Loucy (cell line): ENCODE data around the gene AKAP13.

ENCODE experiments used
- H2AFZ ChIP-seq: fragments of 200-600 bp; sonication (generic); 2 replicates; pipeline ENCODE4 v1.6.0; 2016; ENCODE audit warnings: antibody characterized with exemption, mild to moderate bottlenecking, low read length, moderate library complexity
- H3F3A ChIP-seq: fragments of 200-600 bp; 2 replicates; pipeline ENCODE4 v1.6.0; 2016; ENCODE audit warnings: antibody characterized with exemption, low read depth, mild to moderate bottlenecking
- H3K27me3 ChIP-seq: fragments of 200-600 bp; sonication (generic); 2 replicates; pipeline ENCODE4 v1.6.1; 2014; ENCODE audit warnings: low read length, mild to moderate bottlenecking; ENCODE audit not compliant: insufficient read depth, poor library complexity, severe bottlenecking
- H3K36me3 ChIP-seq: fragments of 200-600 bp; sonication (generic); 2 replicates; pipeline ENCODE4 v1.6.1; 2016; ENCODE audit warnings: low read length; ENCODE audit not compliant: insufficient read depth
- H3K4me1 ChIP-seq: fragments of 200-600 bp; sonication (generic); 2 replicates; pipeline ENCODE4 v1.5.1; 2014; ENCODE audit warnings: low read length, mild to moderate bottlenecking; ENCODE audit not compliant: insufficient read depth, poor library complexity, severe bottlenecking
- H3K4me2 ChIP-seq: fragments of 200-600 bp; sonication (generic); 2 replicates; pipeline ENCODE4 v1.6.0; 2014; ENCODE audit warnings: antibody characterized with exemption, low read length, low read depth, mild to moderate bottlenecking; ENCODE audit not compliant: poor library complexity, severe bottlenecking
- H3K4me3 ChIP-seq: fragments of 200-600 bp; sonication (generic); 2 replicates; pipeline ENCODE4 v1.5.1; 2014; ENCODE audit warnings: low read length, mild to moderate bottlenecking, mixed read lengths; ENCODE audit not compliant: poor library complexity, severe bottlenecking
- H3K79me2 ChIP-seq: fragments of 200-600 bp; sonication (generic); 2 replicates; pipeline ENCODE4 v1.6.1; 2014; ENCODE audit warnings: low read length; ENCODE audit not compliant: insufficient read depth
- H3K9ac ChIP-seq: fragments of 200-600 bp; sonication (generic); 2 replicates; pipeline ENCODE4 v1.6.0; 2014; ENCODE audit warnings: mild to moderate bottlenecking, low read depth, low read length, moderate library complexity; ENCODE audit not compliant: poor library complexity, severe bottlenecking
- H3K9me2 ChIP-seq: fragments of 200-600 bp; sonication (generic); replicated peaks from 2 replicates; pipeline ENCODE4 v1.6.1; 2016; ENCODE audit warnings: low read depth, low read length, mixed read lengths
- H3K9me3 ChIP-seq: fragments of 200-600 bp; sonication (generic); 2 replicates; pipeline ENCODE4 v1.6.1; 2014; ENCODE audit warnings: mild to moderate bottlenecking, antibody characterized with exemption, low read length, low read depth; ENCODE audit not compliant: insufficient read depth
- H4K20me1 ChIP-seq: fragments of 200-600 bp; sonication (generic); 2 replicates; pipeline ENCODE4 v1.6.0; 2014; ENCODE audit warnings: antibody characterized with exemption, low read length, mild to moderate bottlenecking; ENCODE audit not compliant: insufficient read depth, poor library complexity, severe bottlenecking
- EZH2phosphoT487 ChIP-seq: fragments of 200-600 bp; IDR thresholded peaks from 2 replicates; pipeline ENCODE4 v1.6.1; 2018; ENCODE audit warnings: antibody characterized with exemption, mild to moderate bottlenecking, moderate library complexity, borderline replicate concordance
- TF ChIP-seq, protein P1 (sequence below): fragments of 200-600 bp; sonication (generic); conservative IDR thresholded peaks from 2 replicates; pipeline ENCODE4 v1.5.1; 2014; ENCODE audit warnings: mild to moderate bottlenecking, antibody characterized with exemption, low read length

Gene AKAP13

DNA sequence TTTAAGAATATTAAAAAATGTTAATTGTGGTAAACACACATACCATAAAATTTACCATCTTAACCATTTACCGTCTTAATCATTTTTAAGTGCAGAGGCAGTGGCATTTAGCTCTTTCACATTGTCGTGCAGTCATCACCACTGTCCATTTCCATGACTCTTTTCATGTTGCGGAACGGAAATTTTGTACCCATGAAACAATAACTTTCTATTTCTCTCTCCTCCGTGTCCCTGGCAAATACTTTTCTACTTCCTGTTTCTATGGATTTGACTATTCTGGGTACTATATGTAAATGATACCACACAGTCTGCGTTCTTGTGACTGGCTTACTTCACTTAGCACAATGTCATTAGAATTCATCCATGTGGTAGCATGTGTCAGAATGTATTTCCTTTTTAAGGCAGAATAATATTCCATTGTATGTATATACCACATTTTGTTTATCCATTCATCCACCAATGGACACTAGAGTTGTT lies 27.9 kb downstream of the AKAP13 start:
- Histone ChIP-seq H3K79me2 (peaks cover 50% of the 10 kb centered on the region), H3K4me1 (peaks cover 6% of the 10 kb centered on the region), H3K4me3 (no peak overlapping the region), H4K20me1 (no peaks in the 10 kb centered on the region), H2AFZ (no peak overlapping the region), H3K27me3 (no peaks in the 10 kb centered on the region), H3K9ac (no peak overlapping the region), H3F3A (no peaks in the 10 kb centered on the region), H3K9me3 (no peaks in the 10 kb centered on the region), H3K36me3 (no peaks in the 10 kb centered on the region), H3K9me2 (no peaks in the 10 kb centered on the region), H3K4me2 (no peak overlapping the region)
- no peak for TF ChIP-seq EZH2phosphoT487
- TF ChIP-seq, protein P1, sequence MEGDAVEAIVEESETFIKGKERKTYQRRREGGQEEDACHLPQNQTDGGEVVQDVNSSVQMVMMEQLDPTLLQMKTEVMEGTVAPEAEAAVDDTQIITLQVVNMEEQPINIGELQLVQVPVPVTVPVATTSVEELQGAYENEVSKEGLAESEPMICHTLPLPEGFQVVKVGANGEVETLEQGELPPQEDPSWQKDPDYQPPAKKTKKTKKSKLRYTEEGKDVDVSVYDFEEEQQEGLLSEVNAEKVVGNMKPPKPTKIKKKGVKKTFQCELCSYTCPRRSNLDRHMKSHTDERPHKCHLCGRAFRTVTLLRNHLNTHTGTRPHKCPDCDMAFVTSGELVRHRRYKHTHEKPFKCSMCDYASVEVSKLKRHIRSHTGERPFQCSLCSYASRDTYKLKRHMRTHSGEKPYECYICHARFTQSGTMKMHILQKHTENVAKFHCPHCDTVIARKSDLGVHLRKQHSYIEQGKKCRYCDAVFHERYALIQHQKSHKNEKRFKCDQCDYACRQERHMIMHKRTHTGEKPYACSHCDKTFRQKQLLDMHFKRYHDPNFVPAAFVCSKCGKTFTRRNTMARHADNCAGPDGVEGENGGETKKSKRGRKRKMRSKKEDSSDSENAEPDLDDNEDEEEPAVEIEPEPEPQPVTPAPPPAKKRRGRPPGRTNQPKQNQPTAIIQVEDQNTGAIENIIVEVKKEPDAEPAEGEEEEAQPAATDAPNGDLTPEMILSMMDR: no peak

DNA sequence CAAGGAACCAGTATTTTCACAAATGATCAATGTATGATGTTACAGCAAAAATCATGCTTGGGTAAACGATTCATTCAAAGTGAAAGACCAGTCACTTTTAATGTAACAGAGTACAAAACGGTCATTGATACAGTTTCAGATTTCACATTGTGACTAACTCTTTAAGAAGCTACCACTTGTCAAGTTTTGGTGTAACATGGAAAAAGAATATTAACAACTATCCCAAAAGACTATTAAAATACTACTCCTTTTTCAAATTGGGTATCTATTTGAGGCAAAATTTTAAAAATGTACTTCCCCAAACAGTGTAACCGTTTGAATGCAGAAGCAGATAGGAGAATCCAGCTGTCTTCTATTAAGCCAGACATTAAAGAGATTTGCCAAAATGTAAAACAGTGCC lies 31.7 kb downstream of the AKAP13 start:
- no peak for TF ChIP-seq EZH2phosphoT487
- TF ChIP-seq, protein P1: no peak
- H3K79me2 ChIP-seq: peaks cover 47% of the 10 kb centered on the region
- H3K4me1 ChIP-seq: peaks cover 13% of the 10 kb centered on the region
- H3K9me2 ChIP-seq: no peaks in the 10 kb centered on the region
- no peaks in the 10 kb centered on the region for H3K27me3 ChIP-seq
- no peak overlapping the region for H3K4me3 ChIP-seq
- H3K4me2 ChIP-seq: no peak overlapping the region
- H3K36me3 ChIP-seq: no peaks in the 10 kb centered on the region
- no peak overlapping the region for H3K9ac ChIP-seq
- no peaks in the 10 kb centered on the region for H3F3A ChIP-seq
- H4K20me1 ChIP-seq: no peaks in the 10 kb centered on the region
- H2AFZ ChIP-seq: no peak overlapping the region
- H3K9me3 ChIP-seq: no peaks in the 10 kb centered on the region

DNA sequence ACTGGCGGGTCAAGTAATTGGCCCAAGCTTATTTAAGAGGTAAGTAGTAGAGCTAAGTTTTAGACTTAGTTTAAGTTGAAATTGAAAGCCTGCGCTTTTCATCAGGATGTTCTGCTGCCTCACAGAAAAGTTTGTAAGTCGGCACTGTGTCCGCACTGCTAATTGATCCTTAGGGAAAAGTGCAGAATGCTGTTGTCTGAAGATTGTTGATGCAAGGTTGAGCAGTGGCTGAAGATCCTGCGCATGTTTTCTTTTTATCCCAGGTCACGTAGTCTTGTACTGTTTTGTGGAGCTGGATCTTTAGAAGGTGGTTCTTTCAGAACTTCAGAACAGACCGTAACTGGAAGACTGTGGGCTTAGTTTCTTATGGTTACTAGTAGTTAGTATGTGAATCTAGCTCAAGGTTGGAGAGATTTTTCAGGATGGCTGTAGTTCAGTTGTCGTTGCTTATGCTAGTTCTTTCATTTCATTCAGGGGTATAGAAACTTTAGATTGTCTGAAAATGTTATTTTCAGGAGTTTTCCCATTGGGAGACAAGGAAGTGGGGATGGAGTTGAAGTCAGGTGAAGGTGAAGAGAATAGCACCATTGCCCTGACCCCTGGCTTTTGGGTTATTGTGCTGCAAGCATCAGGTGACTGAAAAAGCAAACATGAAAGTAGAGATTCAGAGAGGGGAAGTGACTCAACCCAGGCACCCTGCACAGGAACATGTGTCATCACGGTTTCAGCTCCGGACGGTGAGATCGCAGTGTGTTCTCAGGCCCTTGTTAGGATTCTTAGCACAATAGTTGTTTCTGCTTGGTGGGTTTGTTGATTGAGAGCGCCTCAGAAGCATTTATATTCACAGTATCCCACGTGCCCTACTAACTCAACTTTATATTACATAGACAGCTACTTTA lies 32.8 kb downstream of the AKAP13 start:
- peak overlapping the region; percentile 57 for H3K4me3 ChIP-seq
- no peak for TF ChIP-seq EZH2phosphoT487
- TF ChIP-seq, protein P1: peak; percentile 22; the same call in 1 of the 2 replicates
- peak overlapping the region; percentile 52 for H3K9ac ChIP-seq
- peak overlapping the region; percentile 80 for H3K4me2 ChIP-seq
- peak overlapping the region; percentile 34; the same call in 1 of the 2 replicates for H2AFZ ChIP-seq
- no peaks in the 10 kb centered on the region for H3F3A ChIP-seq
- peaks cover 13% of the 10 kb centered on the region for H3K4me1 ChIP-seq
- no peaks in the 10 kb centered on the region for H3K9me2 ChIP-seq
- no peaks in the 10 kb centered on the region for H3K27me3 ChIP-seq
- H4K20me1 ChIP-seq: no peaks in the 10 kb centered on the region
- H3K79me2 ChIP-seq: peaks cover 38% of the 10 kb centered on the region
- no peaks in the 10 kb centered on the region for H3K36me3 ChIP-seq
- no peaks in the 10 kb centered on the region for H3K9me3 ChIP-seq
